Umbilical cord (tissue), 2 donors: ENCODE measurements around the gene RPS17. TPM values are rescaled to one million over a fixed set of nuclear protein-coding genes. Genes with fewer than 3 reads are reported as not detected.
A peak's percentile ranks its signal among the peaks of the same experiment; 100 is the strongest.
"Not testable (repeated sequence)": the region's sequence is repeated elsewhere in the genome, so short reads cannot be mapped to it uniquely, and the experiment has no call there.

Experiments used
- DNase-seq: peaks from one replicate; pipeline ENCODE4 v3.0.0-alpha.2; 2015; ENCODE audit warnings: low spot score
- total RNA-seq: library from RNA; depleted of rRNA; stranded (reverse); fragments of >200 nt; gene quantifications from one replicate; pipeline ENCODE4 v1.2.3, GENCODE V29; 2014; ENCODE audit warnings: low replicate concordance; ENCODE audit not compliant: insufficient read depth

RPS17 gene
- total RNA-seq, 1 donor from 2014 or later = 1,557 TPM

DNA sequence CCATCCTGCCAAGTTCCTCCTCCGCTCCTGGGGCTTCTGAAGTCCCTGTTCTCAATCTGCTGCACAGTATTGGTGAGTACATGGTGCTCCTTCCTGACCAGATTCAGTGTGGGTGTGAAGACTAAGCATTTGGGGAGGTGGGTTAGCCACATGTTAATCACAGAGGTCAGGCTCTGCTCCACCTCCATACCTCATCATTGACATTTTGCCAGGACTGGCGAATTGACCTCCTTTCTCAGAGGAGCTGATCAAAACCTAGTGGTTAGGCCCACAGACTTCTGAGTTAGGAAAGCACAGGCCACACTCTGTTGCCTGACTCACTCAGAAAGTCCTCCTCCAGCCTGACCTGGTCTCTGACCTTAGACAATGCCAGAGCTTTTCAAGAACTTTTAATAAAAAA lies 8.4 kb upstream of the RPS17 start:
- DNase-seq = no peak

DNA sequence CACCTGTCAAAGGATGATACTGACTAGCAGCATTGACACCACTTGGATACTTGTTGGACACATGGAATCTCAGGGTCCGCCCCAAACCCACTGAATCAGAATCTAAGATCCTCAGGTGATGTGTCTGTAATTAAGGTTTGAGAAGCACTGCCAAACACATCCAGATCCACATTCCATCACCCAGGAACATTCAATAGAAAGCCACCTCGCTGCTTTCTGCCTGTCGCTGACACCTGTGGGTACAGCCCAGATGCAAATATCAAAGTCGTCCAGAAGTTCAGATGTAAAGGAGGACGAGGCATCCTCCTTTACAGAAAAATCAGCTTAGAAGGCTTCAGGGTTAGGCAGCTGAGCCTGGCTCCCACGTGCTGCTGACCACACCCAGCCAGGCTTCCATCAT lies 5.2 kb upstream of the RPS17 start:
- DNase-seq = no peak

DNA sequence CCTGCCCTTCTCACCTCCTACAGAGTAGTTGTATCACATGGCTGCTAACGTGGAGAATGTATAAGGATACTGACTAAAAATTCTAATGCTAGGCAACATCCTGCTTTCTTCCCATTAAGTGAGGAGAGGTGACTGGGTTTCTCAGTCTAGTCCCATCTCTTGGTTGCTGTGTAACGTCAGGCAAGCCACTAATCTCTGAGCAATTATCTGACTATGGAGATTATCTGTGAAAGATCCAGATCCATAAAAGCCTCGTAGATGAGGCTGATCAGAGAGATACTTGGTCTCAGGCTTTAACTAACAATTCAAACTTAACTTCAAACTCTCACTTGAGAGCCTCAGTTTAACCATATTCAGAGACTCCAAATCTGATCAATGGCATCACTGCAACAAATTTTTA lies 4.7 kb upstream of the RPS17 start:
- no peak for DNase-seq

DNA sequence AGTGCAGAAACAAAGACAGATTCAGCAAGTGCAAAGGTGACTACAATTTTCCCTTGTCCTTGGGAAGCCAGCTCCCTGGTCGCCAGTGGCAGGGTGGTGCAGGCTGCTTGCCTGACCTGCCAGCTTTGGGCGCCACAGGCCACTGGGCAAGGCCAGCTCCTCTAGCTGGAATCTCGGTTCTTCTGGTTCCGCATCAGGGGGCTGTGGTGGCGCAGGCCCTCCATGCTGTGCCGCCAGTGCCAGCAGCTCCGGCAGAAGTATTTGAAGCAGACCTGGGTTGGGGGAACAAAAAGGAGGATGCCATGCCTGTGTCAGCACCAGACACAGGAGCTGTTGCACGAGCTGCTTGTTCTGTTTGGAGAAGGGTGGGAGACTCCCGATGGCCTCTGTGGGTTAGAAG lies 4.2 kb upstream of the RPS17 start:
- DNase-seq = no peak

DNA sequence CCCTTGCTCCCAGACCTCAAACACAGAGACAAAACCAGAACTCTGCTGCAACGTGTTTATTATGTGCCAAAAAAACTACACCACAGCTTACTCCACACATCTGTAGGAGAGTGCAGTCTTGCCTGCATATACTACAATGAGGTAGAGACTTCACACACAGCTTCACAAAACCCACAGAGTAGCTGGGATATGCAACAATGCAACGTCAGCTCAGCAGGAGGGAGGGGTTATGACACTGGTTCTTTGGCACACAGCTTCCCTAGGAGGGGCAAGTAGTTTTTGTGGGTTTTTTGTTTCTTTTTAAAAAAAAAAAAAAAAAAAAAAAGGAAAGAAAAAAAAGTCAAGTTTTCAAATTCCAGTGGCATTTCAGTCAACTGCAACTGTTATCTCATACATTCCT lies 2.9 kb upstream of the RPS17 start:
- peak; percentile 53 for DNase-seq

DNA sequence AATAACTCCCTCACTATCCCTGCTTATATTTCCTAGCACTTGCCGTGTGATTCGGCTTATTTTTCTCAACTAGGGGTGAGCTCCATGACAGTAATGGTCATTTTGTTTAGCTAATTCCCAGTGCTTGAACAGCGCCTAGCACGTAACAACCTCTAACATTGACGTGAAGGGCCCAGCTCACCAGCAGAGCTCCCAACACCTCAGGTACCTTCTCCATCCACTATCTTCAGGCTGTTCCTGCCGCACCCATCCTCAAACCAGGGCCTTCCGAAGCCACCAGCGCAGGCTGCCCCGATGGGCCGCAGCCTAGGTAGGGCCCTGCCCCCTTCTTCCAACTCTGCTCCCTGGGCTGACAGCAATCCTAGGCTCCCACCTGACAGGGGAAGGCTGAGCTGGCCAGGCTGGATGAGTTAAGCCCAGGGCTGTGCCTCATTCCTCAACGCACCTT lies 751 bp upstream of the RPS17 start:
- DNase-seq = no peak

DNA sequence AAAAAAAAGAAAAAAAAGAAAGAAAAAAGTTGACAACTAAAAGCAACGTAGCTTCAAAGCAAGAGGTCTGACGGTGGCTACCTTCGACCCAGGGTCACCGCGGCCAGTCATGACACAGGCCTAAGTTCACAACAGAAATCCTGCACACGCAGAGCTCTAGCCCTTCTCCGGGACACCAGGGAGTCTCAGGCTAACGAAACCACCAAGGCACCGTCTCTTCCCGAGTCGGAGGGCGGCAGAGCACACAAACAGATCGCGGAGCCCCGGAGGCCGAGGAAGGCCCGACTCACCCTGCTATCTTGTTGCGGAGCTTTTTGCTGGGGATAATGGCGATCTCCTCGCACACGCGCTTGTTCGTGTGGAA lies 584 bp downstream of the RPS17 start:
- no peak for DNase-seq

DNA sequence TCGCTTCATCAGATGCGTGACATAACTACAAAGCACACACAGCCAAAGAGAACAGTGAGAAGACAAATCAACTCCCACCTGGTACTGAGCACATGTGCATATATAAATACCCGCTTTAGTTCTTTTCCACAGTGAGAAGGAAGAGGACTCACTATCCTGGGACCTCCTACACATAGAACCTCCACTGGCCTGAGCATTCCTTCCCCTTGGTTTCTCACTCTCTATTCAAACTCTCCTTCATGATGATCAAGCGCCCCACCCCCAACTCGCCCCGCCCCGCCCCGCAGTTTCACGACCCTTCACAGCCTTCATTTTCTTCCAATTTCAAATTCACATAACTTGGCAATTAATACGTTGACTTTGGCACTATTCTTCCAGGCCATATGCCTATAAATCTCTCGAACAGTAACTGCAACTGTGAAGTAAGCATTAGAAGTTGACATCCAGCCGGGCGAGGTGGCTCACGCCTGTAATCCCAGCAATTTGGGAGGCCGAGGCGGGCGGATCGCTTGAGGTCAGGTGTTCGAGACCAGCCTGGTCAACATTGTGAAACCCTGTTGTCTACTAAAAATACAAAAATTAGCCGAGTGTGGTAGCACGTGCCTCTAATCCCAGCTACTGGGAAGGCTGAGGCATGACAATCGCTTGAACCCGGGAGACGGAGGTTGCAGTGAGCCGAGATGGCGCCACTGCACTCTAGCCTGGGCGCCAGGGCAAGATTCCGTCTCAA lies 1.1 kb downstream of the RPS17 start:
- DNase-seq = no peak

DNA sequence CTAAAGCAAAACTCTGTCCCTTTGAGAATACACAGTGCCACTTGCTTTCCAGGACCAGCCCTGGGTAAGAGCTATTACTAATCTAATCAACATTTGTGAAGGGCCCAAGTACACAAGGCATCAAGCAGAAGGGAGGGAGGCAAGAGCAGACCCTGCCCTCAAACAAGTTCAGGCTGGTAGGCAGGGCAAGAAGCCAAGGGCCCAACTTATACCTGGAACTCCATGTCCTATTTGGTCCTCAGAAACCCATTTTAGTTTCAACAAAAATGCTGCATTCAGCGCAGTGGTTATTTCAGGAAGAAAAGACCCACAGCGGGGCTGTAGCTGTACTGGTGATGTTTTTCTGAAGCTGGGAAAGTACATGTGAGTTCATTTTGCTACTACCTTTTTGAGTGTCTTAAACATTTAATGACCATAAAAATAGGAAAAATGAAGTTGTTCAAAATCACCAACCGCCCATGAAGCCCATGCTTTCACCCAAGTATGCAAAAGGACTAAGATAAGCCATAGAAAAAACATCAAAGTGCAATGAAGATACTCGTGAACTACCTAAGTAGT lies 2.8 kb downstream of the RPS17 start:
- no peak for DNase-seq

DNA sequence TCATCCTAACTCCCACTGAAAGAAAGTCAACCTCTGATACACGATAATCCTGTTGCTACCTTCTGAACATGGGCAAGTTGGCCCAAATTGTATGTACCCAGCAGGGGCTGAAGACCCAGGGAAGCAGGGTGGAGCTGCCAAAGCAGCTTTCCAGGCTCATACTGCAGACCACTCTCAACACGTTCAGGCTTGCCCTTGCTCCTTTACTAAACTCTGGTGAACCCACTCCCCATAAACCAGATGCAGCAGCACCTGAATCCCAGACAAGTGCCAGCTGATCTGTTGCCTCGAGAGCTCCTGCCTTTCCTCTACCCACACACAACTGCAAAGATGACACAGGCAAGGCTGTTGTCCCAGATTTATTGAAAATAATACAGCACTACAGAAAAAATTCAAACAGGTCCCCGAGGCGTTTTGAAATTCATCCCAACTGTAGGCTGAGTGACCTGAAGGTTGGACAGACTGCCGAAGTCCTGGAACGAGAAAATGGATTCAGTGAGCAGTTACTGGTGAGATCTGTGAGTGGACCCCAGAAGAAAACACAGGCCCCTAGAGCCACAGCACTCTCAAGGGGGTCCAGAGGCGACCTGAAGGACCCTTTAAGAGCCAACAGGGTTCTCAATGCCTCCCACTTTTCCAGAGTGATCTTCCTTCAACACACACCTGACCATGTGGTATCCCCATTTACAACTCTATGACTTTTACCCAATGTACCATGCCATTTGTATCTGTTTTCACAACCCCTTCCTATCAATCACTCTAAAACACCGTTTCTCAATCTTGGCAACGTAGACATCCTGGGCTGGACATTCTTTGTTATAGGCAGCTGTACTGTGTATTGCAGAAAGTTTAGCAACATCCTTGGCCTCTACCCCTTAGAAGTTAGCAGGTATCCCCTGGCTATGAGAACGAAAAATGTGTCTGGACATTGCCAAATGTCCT lies 3.6 kb downstream of the RPS17 start:
- DNase-seq = no peak

DNA sequence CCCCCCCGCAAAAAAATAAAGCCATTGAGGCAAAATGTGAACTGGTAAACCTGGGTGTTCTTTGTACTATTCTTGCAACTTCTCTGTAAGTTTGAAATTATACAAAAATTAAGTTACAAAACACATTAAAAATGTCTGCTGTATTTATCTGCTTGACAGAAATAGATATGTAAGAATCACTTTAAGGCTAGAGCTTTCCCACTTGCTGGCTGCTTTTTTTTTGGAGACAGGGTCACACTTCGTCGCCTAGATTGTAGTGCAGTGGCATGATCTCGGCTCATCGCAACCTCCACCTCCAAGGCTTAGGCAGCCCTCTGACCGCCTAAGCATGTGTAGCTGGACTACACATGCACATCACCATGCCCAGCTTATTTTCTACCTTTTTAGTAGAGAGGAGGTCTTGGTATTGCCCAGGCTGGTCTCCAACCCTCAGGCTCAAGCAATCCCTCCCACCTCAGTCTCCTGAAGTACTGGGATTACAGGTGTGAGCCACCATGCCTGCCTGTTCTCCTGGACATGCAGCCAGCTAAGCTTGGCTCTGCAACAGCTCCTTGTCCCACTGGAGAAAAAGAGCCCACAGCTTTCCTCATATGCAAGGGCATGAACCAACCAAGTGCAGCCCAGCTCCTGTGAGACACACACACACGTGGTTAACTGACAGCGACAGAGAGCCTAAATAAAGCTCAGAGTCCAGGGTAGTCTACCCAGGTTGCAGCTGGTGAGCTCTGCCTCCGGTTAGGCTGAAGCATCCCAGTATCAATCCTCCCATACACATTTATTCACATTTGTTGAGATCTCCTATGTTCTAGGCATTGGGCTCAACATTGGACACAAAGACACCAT lies 4.5 kb downstream of the RPS17 start:
- DNase-seq = no peak

DNA sequence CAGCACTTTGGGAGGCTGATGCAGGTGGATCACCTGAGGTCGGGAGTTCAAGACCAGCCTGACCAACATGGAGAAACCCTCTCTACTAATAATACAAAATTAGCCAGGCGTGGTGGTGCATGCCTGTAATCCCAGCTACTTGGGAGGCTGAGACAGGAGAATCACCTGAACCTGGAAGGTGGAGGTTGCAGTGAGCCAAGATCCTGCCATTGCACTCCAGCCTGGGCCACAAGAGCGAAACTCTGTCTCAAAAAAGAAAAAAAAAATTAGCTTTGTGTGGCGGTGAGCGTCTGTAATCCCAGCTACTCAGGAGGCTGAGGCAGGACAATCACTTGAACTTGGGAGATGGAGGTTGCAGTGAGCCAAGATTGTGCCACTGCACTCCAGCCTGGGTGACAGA lies 5.1 kb downstream of the RPS17 start:
- DNase-seq = not testable (repeated sequence)

DNA sequence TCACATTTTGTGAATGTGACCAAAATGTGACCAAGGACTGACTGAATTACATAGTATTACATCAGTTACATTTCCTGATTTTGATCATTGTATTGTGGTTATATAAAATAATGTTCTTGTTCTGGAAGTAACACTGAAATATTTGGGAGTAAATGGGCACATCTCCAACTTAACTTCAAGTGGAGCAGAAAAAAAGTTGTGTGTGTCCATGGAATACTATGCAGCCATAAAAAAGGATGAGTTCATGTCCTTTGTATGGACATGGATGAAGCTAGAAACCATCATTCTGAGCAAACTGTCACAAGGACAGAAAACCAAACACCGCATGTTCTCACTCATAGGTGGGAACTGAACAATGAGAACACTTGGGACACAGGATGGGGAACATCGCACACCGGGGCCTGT lies 5.8 kb downstream of the RPS17 start:
- DNase-seq = not testable (repeated sequence)

DNA sequence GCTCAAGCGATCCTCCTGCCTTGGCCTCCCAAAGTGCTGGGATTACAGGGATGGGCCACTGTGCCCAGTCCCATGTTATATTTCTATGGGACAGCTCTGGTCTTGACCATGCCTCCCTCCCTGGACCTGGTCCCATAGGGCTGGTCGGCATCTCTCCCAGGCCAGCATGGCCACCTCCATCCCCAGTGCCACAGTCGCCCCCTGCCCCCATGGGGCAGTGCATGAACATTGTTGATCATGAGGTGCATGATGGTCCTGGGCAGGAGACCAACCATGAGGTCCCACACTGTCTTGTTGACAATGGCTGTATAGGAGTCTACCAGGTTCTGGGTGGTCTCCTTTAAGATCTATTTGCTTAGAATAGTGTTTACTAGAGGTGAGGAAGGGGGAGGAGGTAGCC lies 6.5 kb downstream of the RPS17 start:
- no peak for DNase-seq

DNA sequence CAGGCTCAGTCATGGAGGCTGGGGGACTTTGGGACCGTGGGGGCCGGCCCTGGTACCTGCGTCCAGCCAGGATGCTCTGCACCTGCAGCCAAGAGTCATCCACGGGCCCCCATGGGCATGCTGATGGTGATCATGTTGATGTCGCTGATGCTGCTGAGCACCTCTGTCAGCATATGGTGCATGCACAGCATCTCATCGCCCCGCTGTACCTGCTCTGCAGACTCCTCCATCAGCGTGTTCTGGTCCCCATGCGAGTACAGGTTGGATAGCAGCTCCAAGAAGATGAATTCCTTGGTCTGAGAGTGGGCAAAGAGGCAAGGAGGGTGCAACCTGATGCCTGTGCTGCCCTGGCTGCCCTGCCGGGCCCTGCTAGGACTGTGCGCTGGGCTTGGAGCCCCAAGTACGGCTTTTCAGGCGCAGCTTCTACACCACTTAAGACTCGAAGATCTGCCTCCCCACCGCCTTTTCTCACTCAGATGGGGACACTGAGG lies 7.2 kb downstream of the RPS17 start:
- DNase-seq = no peak

DNA sequence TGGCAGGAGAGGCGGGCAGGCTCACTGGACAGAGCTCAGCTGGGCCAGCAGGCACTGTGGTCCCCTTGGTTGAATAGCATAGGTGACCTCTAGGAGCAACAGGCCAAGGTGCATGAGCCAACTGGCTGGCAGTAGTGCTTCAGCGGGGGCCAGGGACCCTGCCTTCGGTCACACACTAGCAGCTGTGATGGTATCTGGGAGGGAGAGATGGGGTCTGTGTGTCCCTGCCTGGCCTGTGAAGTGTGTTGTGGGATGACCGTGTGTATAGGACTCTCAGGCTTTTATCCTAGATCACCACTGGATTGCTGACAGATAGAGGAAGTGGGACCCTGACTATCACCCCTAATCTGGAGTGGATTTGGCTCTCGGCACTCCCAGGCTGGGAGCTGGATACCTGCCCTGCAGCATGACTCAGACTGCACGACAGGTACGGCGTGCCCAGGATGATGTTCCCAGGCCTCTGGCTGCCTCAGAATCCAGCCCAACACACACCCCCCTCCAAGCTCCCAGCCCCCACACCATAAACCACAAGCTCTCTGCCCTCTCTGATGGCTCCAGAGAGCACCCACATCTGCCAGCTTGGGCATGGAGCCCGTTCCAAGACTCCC lies 7.8 kb downstream of the RPS17 start:
- no peak for DNase-seq

DNA sequence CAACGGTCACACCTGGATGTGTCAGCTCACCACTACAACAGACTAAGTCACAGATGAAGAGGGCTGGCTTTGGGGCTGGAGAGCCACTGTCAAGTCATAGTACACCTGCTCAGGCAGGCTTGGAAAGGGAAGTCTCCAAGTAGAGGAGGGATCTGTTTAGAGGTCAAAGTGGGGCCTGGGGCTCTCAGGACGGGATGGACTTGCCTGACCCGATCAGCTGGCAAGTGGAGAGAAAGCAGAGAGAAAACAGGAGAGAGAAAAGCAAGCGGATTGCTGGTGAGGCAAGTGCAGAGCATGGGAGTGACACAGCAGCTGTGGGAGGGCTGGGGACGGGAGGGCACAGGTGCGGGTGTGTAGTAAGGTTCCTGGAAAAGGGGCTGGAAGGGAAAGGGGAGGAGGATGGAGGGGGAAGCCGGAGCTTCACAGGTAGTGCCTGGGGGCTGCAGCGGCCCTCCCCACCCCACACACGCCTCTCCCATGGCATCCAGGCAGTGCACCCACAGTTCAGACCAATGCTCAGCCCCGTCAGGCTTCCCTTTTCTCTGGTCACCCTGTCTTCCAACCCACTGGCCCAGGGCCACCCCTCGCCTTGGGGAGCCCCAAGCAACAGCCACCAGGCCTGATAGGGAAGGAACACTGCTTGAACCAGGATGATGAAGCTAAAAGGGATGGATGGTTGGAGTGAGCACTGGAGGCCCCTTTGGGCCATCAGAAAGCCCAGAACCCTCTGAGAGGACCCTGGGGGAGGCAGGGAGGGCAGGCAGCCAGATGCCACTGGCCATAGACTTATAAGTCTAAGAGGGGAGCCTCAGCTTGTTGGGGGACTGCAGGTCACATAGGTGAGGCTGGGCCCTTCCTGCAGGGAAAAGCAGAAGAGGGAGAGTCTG lies 8.5 kb downstream of the RPS17 start:
- DNase-seq = no peak

DNA sequence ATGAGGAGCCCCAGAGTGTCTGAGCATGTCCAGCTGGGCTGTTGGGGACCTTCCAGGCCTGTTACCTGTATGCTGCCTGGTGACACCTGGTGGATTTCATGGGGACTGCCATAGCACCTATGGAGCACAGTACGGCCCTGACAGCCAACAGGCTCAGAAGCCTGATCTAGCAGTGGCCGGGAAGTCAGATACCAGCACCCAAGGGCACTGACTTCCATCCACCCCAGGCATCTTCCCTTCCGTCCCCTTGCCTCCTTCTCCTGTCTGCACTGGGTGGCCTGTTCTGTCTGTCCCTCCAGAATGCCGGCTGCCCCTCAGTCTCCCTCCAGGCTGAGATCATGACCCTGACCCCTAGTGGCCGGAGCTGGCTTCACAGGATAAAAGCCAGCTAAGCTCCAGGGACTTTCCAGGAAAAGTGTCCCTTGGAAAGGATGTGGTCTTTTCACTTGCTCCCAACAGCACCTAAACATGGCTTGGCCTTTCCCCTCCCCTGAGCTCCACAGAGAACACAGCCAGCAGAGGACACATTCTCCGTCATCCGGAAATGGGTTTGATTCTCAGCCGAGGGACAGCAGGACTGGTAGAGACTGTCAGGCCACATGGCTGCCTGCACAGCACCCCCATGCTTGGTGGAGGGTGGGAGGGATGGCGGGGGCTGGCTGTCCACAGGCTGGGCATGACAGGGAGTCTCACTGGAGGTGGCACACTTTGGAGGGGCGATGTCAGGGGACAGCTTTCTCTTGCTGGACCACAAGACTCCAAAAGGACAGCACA lies 9.5 kb downstream of the RPS17 start:
- DNase-seq = peak; percentile 57

DNA sequence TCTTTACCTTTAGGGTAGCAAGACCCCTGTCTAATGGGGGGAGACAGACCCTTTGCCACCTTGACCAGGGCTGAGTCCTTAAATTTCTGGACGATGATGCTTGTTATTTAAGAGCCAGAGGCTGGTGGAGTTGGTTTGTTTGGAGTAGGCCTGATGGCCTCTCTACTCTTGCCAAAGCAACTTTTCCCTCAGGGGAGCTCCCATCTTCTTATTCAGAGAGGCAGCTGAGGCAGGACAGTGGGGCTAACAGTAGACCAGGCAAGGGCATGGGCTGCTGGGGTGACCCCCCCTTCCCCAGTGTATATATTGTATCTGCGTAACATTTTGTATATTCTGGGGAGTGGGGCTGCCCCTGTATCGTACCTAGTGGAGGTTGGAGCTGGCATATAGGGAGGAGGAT lies 10.3 kb downstream of the RPS17 start:
- no peak for DNase-seq
